Common myeloid progenitor, CD34-positive (primary cell): ENCODE results near the gene ANKK1.

ENCODE experiments used
- CTCF ChIA-PET: fragments of 350-600 bp; sonication (Branson Sonifier 250); formaldehyde crosslinking; loops from one replicate; lab custom pipeline; 2021; ENCODE audit warnings: antibody characterized with exemption; lab: Charles Lee
- POLR2A ChIA-PET: fragments of 350-600 bp; sonication (Branson Sonifier 250); formaldehyde crosslinking; loops from one replicate; lab custom pipeline; 2021; ENCODE audit warnings: antibody characterized with exemption; lab: Charles Lee
- DNase-seq, 3 donors: peaks; one replicate each; pipeline versions ENCODE4 v3.0.0 to v3.0.0-alpha.2; 2013
- H3K27ac ChIP-seq, 2 experiments: 1 replicate in 1 of 2; 2 replicates in 1 of 2; pipeline ENCODE4 v1.7.0; 2013; ENCODE audit warnings: inconsistent platforms in 2 of 2, low read length in 2 of 2, mild to moderate bottlenecking in 2 of 2, low read depth in 1 of 2, moderate library complexity in 1 of 2; ENCODE audit not compliant: severe bottlenecking in 2 of 2, insufficient read depth in 1 of 2, poor library complexity in 1 of 2
- H3K27me3 ChIP-seq, 5 experiments: replicated peaks in 2 of 5; 1 replicate in 3 of 5; 2 replicates in 2 of 5; pipeline versions ENCODE4 v1.6.1 to v1.7.0; 2013; ENCODE audit warnings: low read length in 4 of 5, mild to moderate bottlenecking in 2 of 5, moderate library complexity in 2 of 5, inconsistent platforms in 1 of 5; ENCODE audit not compliant: insufficient read depth in 5 of 5, control insufficient read depth in 4 of 5
- H3K36me3 ChIP-seq, 4 experiments: 1 replicate in 2 of 4; 2 replicates in 2 of 4; pipeline versions ENCODE4 v1.6.1 to v1.7.0; 2013; ENCODE audit warnings: low read length in 3 of 4, control low read depth in 1 of 4, mild to moderate bottlenecking in 1 of 4; ENCODE audit not compliant: control insufficient read depth in 4 of 4, insufficient read depth in 4 of 4
- H3K4me1 ChIP-seq, 4 experiments: 1 replicate in 3 of 4; 2 replicates in 1 of 4; pipeline versions ENCODE4 v1.6.1 to v1.7.1; 2013; ENCODE audit warnings: low read length in 3 of 4, mild to moderate bottlenecking in 3 of 4, control low read depth in 1 of 4, inconsistent platforms in 1 of 4, moderate library complexity in 1 of 4; ENCODE audit not compliant: control insufficient read depth in 4 of 4, insufficient read depth in 4 of 4; ENCODE audit errors: control extremely low read depth in 1 of 4
- H3K4me3 ChIP-seq, 7 experiments: 1 replicate in 4 of 7; 2 replicates in 3 of 7; pipeline versions ENCODE4 v1.5.1 to v1.7.0; 2013; ENCODE audit warnings: mild to moderate bottlenecking in 7 of 7, low read length in 6 of 7, moderate library complexity in 6 of 7, inconsistent platforms in 2 of 7, low read depth in 2 of 7, control low read depth in 1 of 7; ENCODE audit not compliant: insufficient read depth in 4 of 7, control insufficient read depth in 1 of 7; ENCODE audit errors: extremely low read depth in 1 of 7
- H3K9me3 ChIP-seq, 5 experiments: 1 replicate in 4 of 5; 2 replicates in 1 of 5; pipeline versions ENCODE4 v1.6.1 to v1.7.1; 2013; ENCODE audit warnings: low read length in 4 of 5, mild to moderate bottlenecking in 2 of 5, inconsistent platforms in 1 of 5, low read depth in 1 of 5, moderate library complexity in 1 of 5; ENCODE audit not compliant: control insufficient read depth in 4 of 5, insufficient read depth in 2 of 5; ENCODE audit errors: control extremely low read depth in 1 of 5
- WGBS: methylation state at CpG from one replicate; pipeline ENCODE4 v1.1.5; 2013; ENCODE audit not compliant: insufficient coverage; 5-methylcytosine and 5-hydroxymethylcytosine counted together

ANKK1 gene

DNA sequence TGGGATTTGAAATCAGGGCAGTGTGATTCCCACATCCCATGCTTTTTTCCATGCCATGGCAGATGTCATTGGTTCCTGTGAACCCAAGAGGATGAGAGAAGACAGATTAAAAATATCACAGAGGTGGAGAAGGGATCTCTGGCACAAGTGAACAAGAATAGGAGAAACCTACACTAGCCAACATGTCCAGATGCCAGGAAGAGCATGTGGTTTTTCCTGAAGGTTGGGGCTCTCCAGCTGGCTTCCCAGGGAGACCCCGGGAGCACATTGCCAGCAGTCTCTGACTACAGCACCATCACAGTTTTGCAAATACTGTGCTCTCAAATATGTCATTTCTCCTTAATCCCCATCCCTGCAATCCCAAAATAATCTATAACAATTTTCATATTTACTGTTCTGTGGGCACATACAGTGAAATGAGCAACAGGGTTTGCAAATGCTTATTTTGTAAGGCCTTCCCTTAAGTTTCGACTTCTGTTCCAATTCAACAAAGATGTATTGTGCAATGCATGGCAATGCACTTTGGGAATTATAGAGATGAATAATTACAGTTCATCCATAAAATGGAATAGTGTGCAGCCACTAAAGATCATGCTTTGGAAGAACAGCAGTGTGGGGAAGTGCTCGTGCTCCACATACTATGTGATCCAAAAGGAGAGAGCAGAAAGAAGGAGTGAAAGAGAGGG lies 4.8 kb downstream of the ANKK1 start:
- Histone ChIP-seq H3K4me1 (peaks cover 0 to 6% (median 2%) of the 10 kb centered on the region in 4 experiments), H3K36me3 (no peaks in the 10 kb centered on the region), H3K4me3 (no peak overlapping the region), H3K27ac (no peak overlapping the region), H3K27me3 (peaks cover 5 to 26% (median 16%) of the 10 kb centered on the region in 5 experiments), H3K9me3 (peaks cover 0 to 2% (median 0%) of the 10 kb centered on the region in 5 experiments)
- no peak for DNase-seq
- WGBS: 100% methylated on average over 2 of the region's 3 CpGs
- ChIA-PET CTCF (no interaction called here), POLR2A (no interaction called here)

DNA sequence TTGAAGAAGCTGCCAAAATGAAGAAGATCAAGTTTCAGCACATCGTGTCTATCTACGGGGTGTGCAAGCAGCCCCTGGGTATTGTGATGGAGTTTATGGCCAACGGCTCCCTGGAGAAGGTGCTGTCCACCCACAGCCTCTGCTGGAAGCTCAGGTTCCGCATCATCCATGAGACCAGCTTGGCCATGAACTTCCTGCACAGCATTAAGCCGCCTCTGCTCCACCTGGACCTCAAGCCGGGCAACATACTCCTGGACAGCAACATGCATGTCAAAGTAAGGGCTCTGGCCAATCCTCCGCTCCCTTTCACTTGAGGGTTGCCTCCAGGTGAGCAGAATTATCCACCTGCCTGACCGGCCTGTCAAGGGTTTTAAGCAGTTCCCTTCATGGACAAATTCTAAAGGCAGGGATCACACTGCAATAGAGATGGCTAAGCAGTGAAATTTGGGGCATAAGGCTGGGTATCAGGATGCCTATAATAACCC lies 6.0 kb downstream of the ANKK1 start:
- CTCF ChIA-PET: interaction anchor here (0.9 kb wide), 1 partner anchor 337 kb away, joined by 3 read pairs; no protein-coding TSS in a partner anchor
- no peak overlapping the region for H3K4me3 ChIP-seq
- WGBS: 98% methylated on average over 8 of the region's 8 CpGs
- no peaks in the 10 kb centered on the region for H3K4me1 ChIP-seq
- no peak for DNase-seq
- peaks cover 0 to 14% (median 10%) of the 10 kb centered on the region in 5 experiments for H3K27me3 ChIP-seq
- H3K36me3 ChIP-seq: no peaks in the 10 kb centered on the region
- no peak overlapping the region for H3K27ac ChIP-seq
- H3K9me3 ChIP-seq: peaks cover 0 to 2% (median 0%) of the 10 kb centered on the region in 5 experiments
- POLR2A ChIA-PET: no interaction called here

DNA sequence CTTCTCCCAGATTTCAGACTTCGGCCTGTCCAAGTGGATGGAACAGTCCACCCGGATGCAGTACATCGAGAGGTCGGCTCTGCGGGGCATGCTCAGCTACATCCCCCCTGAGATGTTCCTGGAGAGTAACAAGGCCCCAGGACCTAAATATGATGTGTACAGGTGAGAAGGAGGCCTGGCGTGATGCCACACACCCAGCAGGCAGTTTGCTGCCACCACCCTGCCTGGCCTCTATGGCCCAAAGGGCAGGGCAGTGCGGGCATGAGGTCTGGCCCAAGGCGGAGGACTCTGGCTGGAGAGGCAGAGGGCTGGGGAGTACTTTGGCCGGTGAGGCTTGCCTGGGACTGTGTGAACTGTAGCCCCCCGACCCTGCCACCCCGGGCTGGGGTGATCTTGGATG lies 7.3 kb downstream of the ANKK1 start:
- Histone ChIP-seq H3K9me3 (peaks cover 0 to 2% (median 0%) of the 10 kb centered on the region in 5 experiments), H3K36me3 (no peaks in the 10 kb centered on the region), H3K4me1 (no peaks in the 10 kb centered on the region), H3K27me3 (peaks cover 0 to 6% (median under 1%) of the 10 kb centered on the region in 5 experiments), H3K4me3 (no peak overlapping the region), H3K27ac (no peak overlapping the region)
- POLR2A ChIA-PET: no interaction called here
- WGBS: 98% methylated on average over 7 of the region's 11 CpGs
- CTCF ChIA-PET: interaction anchor here (1.0 kb wide), 2 partner anchors 10 to 18 kb away, joined by 3 read pairs; no protein-coding TSS in a partner anchor
- no peak for DNase-seq

DNA sequence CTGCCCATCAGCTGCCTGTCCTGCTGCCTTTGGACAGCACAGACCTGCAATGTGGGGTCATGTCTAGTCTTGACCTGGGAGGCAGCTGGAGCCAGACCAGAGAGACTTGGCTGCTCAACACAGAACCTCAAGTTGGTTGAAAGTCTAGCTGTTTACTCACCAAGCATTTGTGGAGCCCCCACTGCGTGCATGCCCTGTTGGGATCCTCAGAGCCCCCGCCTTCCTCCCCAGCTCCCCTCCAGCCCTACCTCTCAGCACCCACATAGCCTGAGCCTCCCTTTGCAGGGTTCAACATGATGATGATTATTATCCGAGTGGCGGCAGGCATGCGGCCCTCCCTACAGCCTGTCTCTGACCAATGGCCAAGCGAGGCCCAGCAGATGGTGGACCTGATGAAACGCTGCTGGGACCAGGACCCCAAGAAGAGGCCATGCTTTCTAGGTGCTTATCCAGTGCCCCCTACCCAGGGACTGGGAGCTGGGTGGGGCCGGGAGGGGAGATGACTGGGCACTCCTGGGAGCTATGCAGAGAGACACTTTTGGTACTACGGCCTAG lies 8.3 kb downstream of the ANKK1 start:
- Histone ChIP-seq H3K27me3 (peaks cover 0 to 6% (median 0%) of the 10 kb centered on the region in 5 experiments), H3K4me3 (no peak overlapping the region), H3K27ac (no peak overlapping the region), H3K4me1 (no peaks in the 10 kb centered on the region), H3K9me3 (no peaks in the 10 kb centered on the region), H3K36me3 (no peaks in the 10 kb centered on the region)
- POLR2A ChIA-PET: no interaction called here
- no peak for DNase-seq
- WGBS: 94% methylated on average over 7 of the region's 9 CpGs
- CTCF ChIA-PET: interaction anchor here (1.0 kb wide), 1 partner anchor 19 kb away, joined by 3 read pairs; no protein-coding TSS in a partner anchor

DNA sequence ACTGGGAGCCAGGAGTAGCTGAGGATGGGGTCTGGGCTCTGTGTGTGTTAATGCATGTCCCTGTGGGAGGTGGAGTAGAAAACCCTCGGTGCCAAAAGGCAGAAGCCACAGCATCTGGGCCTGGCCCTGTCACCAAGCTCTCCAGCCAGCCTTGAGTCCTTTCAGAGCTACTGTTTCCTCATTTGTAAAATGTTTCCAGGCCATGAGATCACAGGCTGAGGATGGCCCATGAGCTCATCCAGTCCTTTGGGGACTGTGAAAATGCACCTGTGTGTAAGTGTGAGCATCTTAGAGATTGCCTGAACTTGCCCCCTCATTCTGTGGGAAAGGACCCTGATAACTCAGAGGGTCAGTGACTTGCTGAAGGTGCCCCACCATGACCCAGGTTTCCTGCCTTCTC lies 9.1 kb downstream of the ANKK1 start:
- Histone ChIP-seq H3K27ac (no peak overlapping the region), H3K4me3 (no peak overlapping the region), H3K36me3 (no peaks in the 10 kb centered on the region), H3K27me3 (peaks cover 0 to 2% (median 0%) of the 10 kb centered on the region in 5 experiments), H3K4me1 (peaks cover 0 to 2% (median under 1%) of the 10 kb centered on the region in 4 experiments), H3K9me3 (no peaks in the 10 kb centered on the region)
- no peak for DNase-seq
- whole genome bisulfite sequencing: 67% methylated on average over 1 of the region's 1 CpG
- POLR2A ChIA-PET: no interaction called here
- CTCF ChIA-PET: interaction anchor here (1.0 kb wide), 1 partner anchor 97 kb away, joined by 3 read pairs; no protein-coding TSS in a partner anchor

DNA sequence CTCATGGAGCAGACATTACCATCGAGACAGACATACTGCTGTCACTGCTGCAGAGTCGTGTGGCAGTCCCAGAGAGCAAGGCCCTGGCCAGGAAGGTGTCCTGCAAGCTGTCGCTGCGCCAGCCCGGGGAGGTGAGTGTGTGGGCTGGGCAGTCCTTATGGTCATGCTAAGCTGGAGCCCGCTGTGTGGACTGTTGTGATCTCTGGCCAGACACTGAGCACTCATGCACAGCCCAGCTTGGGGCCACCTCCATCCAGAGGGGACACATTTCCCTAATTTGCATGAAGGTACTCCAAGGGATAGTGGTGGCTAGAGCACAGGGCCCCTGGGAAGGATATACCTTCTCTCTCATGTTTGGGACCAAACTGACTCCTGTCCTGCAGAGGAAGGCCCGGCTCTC lies 9.6 kb downstream of the ANKK1 start:
- ChIA-PET POLR2A (no interaction called here), CTCF (interaction anchor here (1.0 kb wide), 1 partner anchor 96 kb away, joined by 3 read pairs; no protein-coding TSS in a partner anchor)
- H3K27me3 ChIP-seq: no peaks in the 10 kb centered on the region
- DNase-seq: no peak
- H3K27ac ChIP-seq: no peak overlapping the region
- no peaks in the 10 kb centered on the region for H3K36me3 ChIP-seq
- H3K4me1 ChIP-seq: peaks cover 0 to 7% (median 2%) of the 10 kb centered on the region in 4 experiments
- H3K9me3 ChIP-seq: no peaks in the 10 kb centered on the region
- 91% methylated on average over 5 of the region's 7 CpGs for WGBS
- H3K4me3 ChIP-seq: no peak overlapping the region

DNA sequence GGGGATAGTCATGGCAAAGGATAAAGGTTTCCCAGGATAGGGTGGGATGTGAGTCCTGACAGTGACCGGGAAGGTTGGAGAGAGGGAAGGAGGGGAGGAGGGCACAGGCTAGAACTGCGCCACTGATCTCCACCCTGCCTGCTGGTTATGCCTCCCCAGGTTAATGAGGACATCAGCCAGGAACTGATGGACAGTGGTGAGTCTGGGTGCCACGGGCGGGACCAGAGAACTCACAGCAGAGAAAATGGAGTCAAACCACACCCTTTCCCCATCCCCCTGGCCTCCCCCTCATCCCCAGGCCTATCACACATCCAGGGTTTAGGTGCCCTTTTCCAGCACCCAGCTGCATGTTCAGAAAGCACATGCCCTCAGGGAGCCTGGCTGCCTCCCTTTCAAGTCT lies 10.2 kb downstream of the ANKK1 start:
- no peaks in the 10 kb centered on the region for H3K27me3 ChIP-seq
- 94% methylated on average over 2 of the region's 4 CpGs for WGBS
- no peaks in the 10 kb centered on the region for H3K9me3 ChIP-seq
- H3K36me3 ChIP-seq: no peaks in the 10 kb centered on the region
- H3K27ac ChIP-seq: no peak overlapping the region
- ChIA-PET CTCF (interaction anchor here (0.6 kb wide), 1 partner anchor 874 kb away, joined by 3 read pairs; no protein-coding TSS in a partner anchor), POLR2A (no interaction called here)
- H3K4me1 ChIP-seq: peaks cover 0 to 7% (median 2%) of the 10 kb centered on the region in 4 experiments
- no peak for DNase-seq
- no peak overlapping the region for H3K4me3 ChIP-seq
